ENCODE data around the gene MEGF9. TPM values are rescaled to one million over a fixed set of nuclear protein-coding genes. Genes with fewer than 3 reads are reported as not detected.

MEGF9 gene
- total RNA-seq, 2 experiments from 2014 or later, result 5.1 to 10.2 TPM

GRCh38 chr9:120737416-120738165 is 23.3 kb upstream of the MEGF9 start:
- no peaks in the 10 kb centered on the region for H3K36me3 ChIP-seq (ENCODE audit: insufficient read depth, low read length)
- no peak overlapping the region for H3K4me3 ChIP-seq (ENCODE audit: low read depth, low read length, poor library complexity, severe bottlenecking)
- BruUV-seq (replicated peaks), result no TSS peak
- CTCF ChIA-PET (ENCODE audit: unreplicated experiment), result no interaction called here
- H2AFZ ChIP-seq (ENCODE audit: low read length), result no peak overlapping the region
- TF ChIP-seq CTCF (conservative IDR thresholded peaks at IDR 0.05; ENCODE audit: low read length) (no peak), EZH2phosphoT487 (IDR thresholded peaks at IDR 0.05; ENCODE audit: borderline replicate concordance, low read depth, low read length) (no peak)
- no peaks in the 10 kb centered on the region for H3K79me2 ChIP-seq (ENCODE audit: insufficient read depth, low read depth, low read length)
- H4K20me1 ChIP-seq (ENCODE audit: insufficient read depth, low read length), result no peaks in the 10 kb centered on the region
- H3K4me1 ChIP-seq (ENCODE audit: insufficient read depth, low read length, poor library complexity, severe bottlenecking), result peaks cover 15% of the 10 kb centered on the region
- POLR2A ChIA-PET, result no interaction called here
- DNase-seq (ENCODE audit: low spot score), result no peak
- no peaks in the 10 kb centered on the region for H3K9me2 ChIP-seq (ENCODE audit: insufficient read depth, low read length)
- H3K9me3 ChIP-seq (ENCODE audit: low read length), result no peaks in the 10 kb centered on the region
- no peak overlapping the region for H3K4me2 ChIP-seq (ENCODE audit: low read length)
- intact Hi-C loops (cut with micrococcal nuclease; ENCODE audit: unreplicated experiment), result no loop called here
- H3K27ac ChIP-seq (ENCODE audit: low read depth, low read length, poor library complexity, severe bottlenecking), result no peak overlapping the region

- Histone ChIP-seq H3K4me1 (ENCODE audit: insufficient read depth, low read length, poor library complexity, severe bottlenecking) (peaks cover 15% of the 10 kb centered on the region), H3K9me2 (ENCODE audit: insufficient read depth, low read length) (no peaks in the 10 kb centered on the region), H2AFZ (ENCODE audit: low read length) (no peak overlapping the region), H3K4me3 (ENCODE audit: low read depth, low read length, poor library complexity, severe bottlenecking) (no peak overlapping the region), H3K4me2 (ENCODE audit: low read length) (no peak overlapping the region), H4K20me1 (ENCODE audit: insufficient read depth, low read length) (no peaks in the 10 kb centered on the region), H3K36me3 (ENCODE audit: insufficient read depth, low read length) (no peaks in the 10 kb centered on the region), H3K9me3 (ENCODE audit: low read length) (no peaks in the 10 kb centered on the region), H3K79me2 (ENCODE audit: insufficient read depth, low read depth, low read length) (no peaks in the 10 kb centered on the region), H3K27ac (ENCODE audit: low read depth, low read length, poor library complexity, severe bottlenecking) (no peak overlapping the region)
- CTCF ChIA-PET (ENCODE audit: unreplicated experiment), result interaction anchor here (1.3 kb wide), 1 partner anchor 19 kb away, joined by 4 read pairs; no protein-coding TSS in a partner anchor
- no peak for DNase-seq (ENCODE audit: low spot score)
- POLR2A ChIA-PET, result interaction anchor here (0.9 to 1.2 kb wide), 2 partner anchors 32 to 153 kb away, joined by 3 to 4 read pairs; no protein-coding TSS in a partner anchor
- no TSS peak for BruUV-seq (replicated peaks)
- TF ChIP-seq EZH2phosphoT487 (IDR thresholded peaks at IDR 0.05; ENCODE audit: borderline replicate concordance, low read depth, low read length), result no peak
- TF ChIP-seq CTCF (conservative IDR thresholded peaks at IDR 0.05; ENCODE audit: low read length), result no peak
- intact Hi-C loops (cut with micrococcal nuclease; ENCODE audit: unreplicated experiment), result no loop called here
Observed at GRCh38 chr9:120736881-120737280, 22.6 kb upstream of the MEGF9 start.

Data from OCI-LY7 (cell line).